Mesothelial cell of epicardium (in vitro differentiated cells): Measurements from ENCODE around the gene CROCC2. TPM values are rescaled to one million over a fixed set of nuclear protein-coding genes. Genes with fewer than 3 reads are reported as not detected.

ENCODE experiments used
- DNase-seq, 2 experiments: peaks; one replicate each; pipeline ENCODE4 v3.0.0; 2021; ENCODE audit warnings: low spot score in 2 of 2; ENCODE audit not compliant: unreplicated experiment in 2 of 2
- H3K27ac Mint-ChIP-seq: 2 replicates; pipeline ENCODE4 v1.8.0; 2021; ENCODE audit warnings: mixed read lengths
- H3K27me3 Mint-ChIP-seq: 2 replicates; pipeline ENCODE4 v1.8.0; 2021; ENCODE audit warnings: low read depth, mixed read lengths
- H3K36me3 Mint-ChIP-seq: 2 replicates; pipeline ENCODE4 v1.8.0; 2021; ENCODE audit warnings: mixed read lengths
- H3K4me1 Mint-ChIP-seq: 2 replicates; pipeline ENCODE4 v1.8.0; 2021; ENCODE audit warnings: mixed read lengths
- H3K4me3 Mint-ChIP-seq: 2 replicates; pipeline ENCODE4 v1.8.0; 2021; ENCODE audit warnings: mild to moderate bottlenecking, moderate library complexity, mixed read lengths
- H3K9me3 Mint-ChIP-seq: 2 replicates; pipeline ENCODE4 v1.8.0; 2021; ENCODE audit warnings: mixed read lengths
- total RNA-seq: library from RNA; stranded (reverse); gene quantifications from 3 replicates; pipeline ENCODE4 v1.2.1, GENCODE V29; 2021
- TF ChIP-seq, protein P1 (sequence below): fragments of 200-600 bp; sonication (generic); IDR thresholded peaks from one replicate; pipeline ENCODE4 v1.5.0; 2021; ENCODE audit warnings: antibody characterized with exemption; ENCODE audit not compliant: unreplicated experiment

Gene CROCC2
- total RNA-seq, 1 donor from 2014 or later = 0.16 TPM

DNA sequence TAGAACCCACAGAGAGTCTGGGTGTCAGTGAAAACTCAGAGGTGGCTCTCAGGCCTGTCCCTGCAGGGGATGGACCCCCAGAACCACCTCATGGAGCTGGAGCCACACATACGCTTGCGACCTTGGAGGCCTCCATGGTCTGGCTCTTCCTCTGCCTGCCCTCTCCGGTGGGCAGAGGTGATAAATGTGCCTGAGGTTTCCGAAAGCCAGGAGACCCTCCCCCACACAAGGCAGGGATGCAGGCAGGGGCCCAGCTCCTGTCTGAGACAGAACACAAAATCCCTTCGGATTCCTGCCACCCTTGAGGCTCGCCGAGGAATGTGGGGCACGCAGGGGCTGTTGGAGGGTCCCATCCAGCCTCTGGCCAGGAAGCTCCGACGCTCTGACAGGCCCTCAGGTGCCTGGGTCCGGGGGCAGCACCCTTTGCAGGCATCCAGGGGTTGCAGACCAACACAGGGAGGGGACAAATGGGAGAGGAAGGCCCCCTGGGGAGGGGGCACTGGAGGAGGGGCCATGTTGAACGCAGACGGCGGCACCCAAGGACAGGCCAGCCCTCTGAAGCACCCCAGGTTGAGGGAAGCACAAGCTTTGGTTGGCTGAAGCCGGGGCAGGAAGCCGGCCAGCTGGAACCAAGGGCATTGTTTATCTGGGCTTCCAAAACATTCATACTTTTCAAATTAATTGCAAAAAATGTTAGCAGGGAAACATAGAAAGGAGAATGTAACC lies 88.2 kb downstream of the CROCC2 start:
- no peaks in the 10 kb centered on the region for H3K36me3 Mint-ChIP-seq
- peak in 1 of 2 experiments; percentile 33 for DNase-seq
- H3K27ac Mint-ChIP-seq = no peak overlapping the region
- peaks cover 26% of the 10 kb centered on the region for H3K4me1 Mint-ChIP-seq
- H3K9me3 Mint-ChIP-seq = no peaks in the 10 kb centered on the region
- H3K27me3 Mint-ChIP-seq = peaks cover 9% of the 10 kb centered on the region
- H3K4me3 Mint-ChIP-seq = no peak overlapping the region
- TF ChIP-seq, protein P1, sequence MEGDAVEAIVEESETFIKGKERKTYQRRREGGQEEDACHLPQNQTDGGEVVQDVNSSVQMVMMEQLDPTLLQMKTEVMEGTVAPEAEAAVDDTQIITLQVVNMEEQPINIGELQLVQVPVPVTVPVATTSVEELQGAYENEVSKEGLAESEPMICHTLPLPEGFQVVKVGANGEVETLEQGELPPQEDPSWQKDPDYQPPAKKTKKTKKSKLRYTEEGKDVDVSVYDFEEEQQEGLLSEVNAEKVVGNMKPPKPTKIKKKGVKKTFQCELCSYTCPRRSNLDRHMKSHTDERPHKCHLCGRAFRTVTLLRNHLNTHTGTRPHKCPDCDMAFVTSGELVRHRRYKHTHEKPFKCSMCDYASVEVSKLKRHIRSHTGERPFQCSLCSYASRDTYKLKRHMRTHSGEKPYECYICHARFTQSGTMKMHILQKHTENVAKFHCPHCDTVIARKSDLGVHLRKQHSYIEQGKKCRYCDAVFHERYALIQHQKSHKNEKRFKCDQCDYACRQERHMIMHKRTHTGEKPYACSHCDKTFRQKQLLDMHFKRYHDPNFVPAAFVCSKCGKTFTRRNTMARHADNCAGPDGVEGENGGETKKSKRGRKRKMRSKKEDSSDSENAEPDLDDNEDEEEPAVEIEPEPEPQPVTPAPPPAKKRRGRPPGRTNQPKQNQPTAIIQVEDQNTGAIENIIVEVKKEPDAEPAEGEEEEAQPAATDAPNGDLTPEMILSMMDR = no peak

DNA sequence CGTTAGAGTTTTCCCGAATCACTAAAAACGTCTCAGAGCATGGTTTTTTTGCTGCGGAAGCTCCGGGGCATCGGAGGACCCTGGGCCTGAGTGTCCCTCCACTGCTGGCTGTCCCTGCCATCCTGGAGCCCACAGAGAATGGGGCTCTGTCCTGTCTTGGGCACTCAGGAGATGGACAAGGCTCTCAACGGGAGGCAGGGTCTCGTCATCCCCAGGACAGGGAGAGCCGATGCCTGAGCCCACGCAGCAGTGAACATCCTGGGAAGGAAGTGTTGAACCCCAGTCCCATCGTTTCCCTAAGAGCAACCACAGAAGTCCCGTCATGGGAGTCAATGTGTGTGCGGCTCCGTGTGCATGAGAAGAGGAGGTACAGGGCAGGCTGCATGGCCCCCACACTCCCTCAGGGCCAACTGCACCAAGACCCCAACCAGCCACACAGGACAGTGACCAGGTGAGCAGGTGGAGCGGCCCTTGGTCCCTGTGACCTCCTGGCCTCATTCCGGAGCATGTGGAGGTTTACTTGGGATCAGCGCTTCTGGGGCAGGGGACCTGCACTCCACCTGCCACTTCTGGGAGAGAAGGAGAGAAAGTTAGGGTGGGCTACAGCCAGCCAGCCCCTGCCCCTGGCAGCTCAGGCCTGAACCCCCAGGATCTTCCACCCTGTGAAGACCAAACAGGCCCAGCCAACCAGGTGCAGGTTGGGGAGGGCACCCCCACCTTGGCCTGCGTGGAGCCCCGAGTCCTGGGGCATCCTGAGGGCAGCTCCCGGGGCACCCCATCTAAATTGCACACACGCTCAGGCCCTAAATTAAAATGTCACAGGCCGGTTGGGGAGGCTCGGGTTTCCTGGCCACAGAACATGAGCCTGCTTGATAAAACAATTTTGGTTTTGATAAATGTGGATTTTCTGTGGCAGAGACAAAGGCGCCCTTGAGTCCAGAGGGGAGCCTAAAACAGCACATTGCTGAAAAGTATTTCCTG lies 89.2 kb downstream of the CROCC2 start:
- H3K27ac Mint-ChIP-seq = no peak overlapping the region
- TF ChIP-seq, protein P1 = no peak
- peak in 1 of 2 experiments; percentile 34 for DNase-seq
- no peaks in the 10 kb centered on the region for H3K9me3 Mint-ChIP-seq
- H3K27me3 Mint-ChIP-seq = peaks cover 18% of the 10 kb centered on the region
- H3K4me1 Mint-ChIP-seq = peaks cover 26% of the 10 kb centered on the region
- no peaks in the 10 kb centered on the region for H3K36me3 Mint-ChIP-seq
- no peak overlapping the region for H3K4me3 Mint-ChIP-seq

DNA sequence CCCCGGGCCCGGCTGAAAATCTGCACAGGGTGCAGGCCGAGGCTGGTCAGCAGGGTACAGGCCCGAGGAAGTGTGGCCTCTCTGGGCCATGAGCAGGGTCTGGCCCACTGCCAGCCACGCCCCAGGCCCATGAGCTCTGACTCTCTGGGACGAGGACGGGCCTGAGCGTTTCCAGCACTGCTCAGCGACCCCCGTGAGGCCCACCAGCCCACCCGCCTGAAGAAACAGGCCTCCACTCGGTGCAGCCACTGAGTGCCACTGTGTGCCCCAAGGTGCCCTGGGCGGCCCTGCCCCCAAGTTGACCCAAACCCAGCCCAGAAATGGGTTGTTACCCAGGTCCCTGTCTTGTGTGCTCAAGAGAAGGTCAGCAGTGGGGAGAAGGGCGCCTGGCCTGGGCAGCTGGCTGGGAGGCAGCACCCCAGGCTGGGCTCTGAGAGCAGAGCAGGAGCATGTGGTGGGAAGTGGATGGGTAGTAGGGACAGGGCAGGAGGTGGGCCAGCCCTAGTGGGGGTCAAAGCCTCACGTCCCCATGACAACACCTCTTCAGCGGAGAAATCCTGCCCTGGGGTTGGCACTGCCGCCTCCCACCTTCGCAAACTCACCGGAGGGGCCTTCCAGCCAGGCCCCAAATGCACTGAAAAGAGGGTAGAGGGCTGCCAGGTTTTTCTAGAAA lies 90.2 kb downstream of the CROCC2 start:
- Mint-ChIP-seq H3K27ac (no peak overlapping the region), H3K36me3 (no peaks in the 10 kb centered on the region), H3K4me3 (no peak overlapping the region), H3K4me1 (peaks cover 26% of the 10 kb centered on the region), H3K27me3 (peaks cover 28% of the 10 kb centered on the region), H3K9me3 (no peaks in the 10 kb centered on the region)
- TF ChIP-seq, protein P1 = no peak
- DNase-seq = peak; percentile 10 to 34

DNA sequence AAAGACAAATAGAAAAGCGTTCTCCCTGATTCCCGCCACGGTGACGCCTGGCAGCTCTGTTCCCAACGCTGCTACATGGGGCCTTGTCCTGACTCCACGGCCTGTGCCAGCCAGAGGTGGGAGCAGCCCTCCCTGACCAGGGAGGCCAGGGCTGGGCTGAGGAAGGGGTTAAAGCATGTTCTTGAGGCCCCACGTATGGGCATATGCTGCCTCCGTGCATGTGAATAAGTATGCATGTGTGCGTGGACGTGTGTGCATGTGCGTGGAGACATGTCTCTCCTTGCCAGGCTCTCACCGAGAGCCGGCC lies 90.7 kb downstream of the CROCC2 start:
- Mint-ChIP-seq H3K4me3 (no peak overlapping the region), H3K27ac (no peak overlapping the region), H3K27me3 (peaks cover 33% of the 10 kb centered on the region), H3K4me1 (peaks cover 26% of the 10 kb centered on the region), H3K36me3 (no peaks in the 10 kb centered on the region), H3K9me3 (no peaks in the 10 kb centered on the region)
- TF ChIP-seq, protein P1 = no peak
- peak in 1 of 2 experiments; percentile 17 for DNase-seq

DNA sequence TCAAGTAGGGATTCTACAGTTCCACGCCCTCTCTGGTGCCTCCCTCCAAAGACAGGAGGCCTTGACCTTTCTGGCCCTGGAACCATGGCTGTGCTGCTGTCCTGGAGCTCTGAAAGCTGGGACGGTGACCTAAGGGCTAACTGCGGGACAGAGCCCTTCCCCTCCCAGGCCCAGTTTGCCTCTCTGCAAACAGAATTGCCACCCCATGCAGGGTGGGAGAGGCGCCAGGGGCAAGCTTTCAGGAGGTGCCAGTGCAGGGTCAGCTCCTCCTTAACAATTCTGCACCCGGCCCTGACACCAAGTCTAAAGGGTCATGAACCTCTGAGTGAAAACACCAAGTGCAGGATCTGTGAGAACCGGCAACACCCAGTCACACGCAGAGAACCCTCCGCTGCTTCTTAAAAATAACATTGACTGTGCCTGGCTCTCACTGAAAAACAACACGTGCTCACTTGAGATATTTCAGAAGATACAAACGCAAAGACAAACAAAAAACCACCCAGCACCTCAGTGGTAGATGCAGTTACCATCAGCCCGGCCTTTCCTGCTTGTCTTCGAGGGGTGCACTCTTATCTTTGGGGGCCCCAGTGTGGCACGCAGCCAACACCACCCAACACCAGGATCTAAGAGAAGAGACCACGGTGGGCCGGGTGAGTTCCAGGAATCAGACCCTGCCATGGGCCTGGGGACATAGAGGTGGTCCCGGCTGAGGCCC lies 91.2 kb downstream of the CROCC2 start:
- Mint-ChIP-seq H3K27ac (no peak overlapping the region), H3K36me3 (no peaks in the 10 kb centered on the region), H3K4me1 (peaks cover 26% of the 10 kb centered on the region), H3K9me3 (no peaks in the 10 kb centered on the region), H3K27me3 (peaks cover 37% of the 10 kb centered on the region), H3K4me3 (peak overlapping the region; percentile 52)
- TF ChIP-seq, protein P1 = no peak
- peak; percentile 10 to 29 for DNase-seq
